Islet precursor cell (in vitro differentiated cells): ENCODE measurements around the gene EDN2.

ENCODE experiments used
- DNase-seq: peaks from one replicate; pipeline ENCODE4 v3.0.0-alpha.2; 2018

EDN2 gene

GRCh38 chr1:41482001-41482765 lies 2.3 kb downstream of the EDN2 start:
- DNase-seq: no peak

GRCh38 chr1:41481109-41481775 lies 3.2 kb downstream of the EDN2 start:
- DNase-seq: no peak

- DNase-seq: no peak
Measured at GRCh38 chr1:41480204-41481108, 4.0 kb downstream of the EDN2 start.

GRCh38 chr1:41479808-41480160 lies 4.7 kb downstream of the EDN2 start:
- DNase-seq: no peak

GRCh38 chr1:41479000-41479807 lies 5.3 kb downstream of the EDN2 start:
- DNase-seq: no peak

- no peak for DNase-seq
Measured at GRCh38 chr1:41478118-41478748, 6.2 kb downstream of the EDN2 start.

- DNase-seq: no peak
Measured at GRCh38 chr1:41476807-41477361, 7.6 kb downstream of the EDN2 start.

- DNase-seq: no peak
Measured at GRCh38 chr1:41475859-41476567, 8.5 kb downstream of the EDN2 start.

GRCh38 chr1:41475346-41475745 lies 9.1 kb downstream of the EDN2 start:
- DNase-seq: no peak

GRCh38 chr1:41474490-41475271 lies 9.8 kb downstream of the EDN2 start:
- peak; percentile 80 for DNase-seq

- no peak for DNase-seq
Measured at GRCh38 chr1:41473738-41474362, 10.6 kb downstream of the EDN2 start.

- DNase-seq: no peak
Measured at GRCh38 chr1:41471658-41472057, 12.8 kb downstream of the EDN2 start.

GRCh38 chr1:41469706-41470105 lies 14.8 kb downstream of the EDN2 start:
- no peak for DNase-seq

- DNase-seq: no peak
Measured at GRCh38 chr1:41468122-41468762, 16.2 kb downstream of the EDN2 start.

- no peak for DNase-seq
Measured at GRCh38 chr1:41467673-41468072, 16.8 kb downstream of the EDN2 start.

GRCh38 chr1:41466146-41466545 lies 18.3 kb downstream of the EDN2 start:
- DNase-seq: no peak

- no peak for DNase-seq
Measured at GRCh38 chr1:41465741-41466140, 18.7 kb downstream of the EDN2 start.

- no peak for DNase-seq
Measured at GRCh38 chr1:41464885-41465284, 19.6 kb downstream of the EDN2 start.

GRCh38 chr1:41463516-41463915 lies 21.0 kb downstream of the EDN2 start:
- DNase-seq: no peak

- no peak for DNase-seq
Measured at GRCh38 chr1:41462680-41463004, 21.8 kb downstream of the EDN2 start.
